HG02678 (cell line): ENCODE results near the gene NFKBIZ.
"Not testable (repeated sequence)": the region's sequence is repeated elsewhere in the genome, so short reads cannot be mapped to it uniquely, and the experiment has no call there.

ENCODE experiments used
- ATAC-seq: cut with Tn5 transposase; IDR thresholded peaks from one replicate; pipeline ENCODE4 v1.9.1; 2021; ENCODE audit warnings: mild to moderate bottlenecking, moderate library complexity; ENCODE audit not compliant: unreplicated experiment

The NFKBIZ gene

GRCh38 chr3:101868534-101869464 is 19.5 kb downstream of the NFKBIZ start:
- no peak for ATAC-seq

GRCh38 chr3:101870138-101870537 is 20.8 kb downstream of the NFKBIZ start:
- ATAC-seq, result no peak

GRCh38 chr3:101873619-101874018 is 24.3 kb downstream of the NFKBIZ start:
- no peak for ATAC-seq

GRCh38 chr3:101876142-101876541 is 26.8 kb downstream of the NFKBIZ start:
- no peak for ATAC-seq

- ATAC-seq, result no peak
Measured at GRCh38 chr3:101878589-101878988, 29.3 kb downstream of the NFKBIZ start.

GRCh38 chr3:101879102-101879501 is 29.8 kb downstream of the NFKBIZ start:
- no peak for ATAC-seq

- no peak for ATAC-seq
Measured at GRCh38 chr3:101879623-101880284, 30.4 kb downstream of the NFKBIZ start.

- no peak for ATAC-seq
Measured at GRCh38 chr3:101884776-101885175, 35.5 kb downstream of the NFKBIZ start.

- not testable (repeated sequence) for ATAC-seq
Measured at GRCh38 chr3:101885584-101885983, 36.3 kb downstream of the NFKBIZ start.

GRCh38 chr3:101886626-101887025 is 37.3 kb downstream of the NFKBIZ start:
- no peak for ATAC-seq

GRCh38 chr3:101888653-101889052 is 39.3 kb downstream of the NFKBIZ start:
- ATAC-seq, result no peak

- peak; percentile 62 for ATAC-seq
Measured at GRCh38 chr3:101890716-101891115, 41.4 kb downstream of the NFKBIZ start.

- no peak for ATAC-seq
Measured at GRCh38 chr3:101892648-101893047, 43.3 kb downstream of the NFKBIZ start.

- no peak for ATAC-seq
Measured at GRCh38 chr3:101896083-101896757, 46.9 kb downstream of the NFKBIZ start.

- ATAC-seq, result no peak
Measured at GRCh38 chr3:101897013-101897412, 47.7 kb downstream of the NFKBIZ start.

GRCh38 chr3:101898039-101898438 is 48.7 kb downstream of the NFKBIZ start:
- ATAC-seq, result no peak

GRCh38 chr3:101898752-101899169 is 49.4 kb downstream of the NFKBIZ start:
- peak; percentile 83 for ATAC-seq

GRCh38 chr3:101900316-101900715 is 51.0 kb downstream of the NFKBIZ start:
- no peak for ATAC-seq

- no peak for ATAC-seq
Measured at GRCh38 chr3:101900736-101901135, 51.4 kb downstream of the NFKBIZ start.

GRCh38 chr3:101902041-101902440 is 52.7 kb downstream of the NFKBIZ start:
- ATAC-seq, result peak; percentile 53

- ATAC-seq, result no peak
Measured at GRCh38 chr3:101903451-101903871, 54.1 kb downstream of the NFKBIZ start.
